Measurements from ENCODE around the gene ADSS1. TPM values are rescaled to one million over a fixed set of nuclear protein-coding genes. Genes with fewer than 3 reads are reported as not detected.

Gene ADSS1
- total RNA-seq, 4 donors from 2014 or later = 4.4 to 11.3 (median 7.1) TPM; not detected in 1

DNA sequence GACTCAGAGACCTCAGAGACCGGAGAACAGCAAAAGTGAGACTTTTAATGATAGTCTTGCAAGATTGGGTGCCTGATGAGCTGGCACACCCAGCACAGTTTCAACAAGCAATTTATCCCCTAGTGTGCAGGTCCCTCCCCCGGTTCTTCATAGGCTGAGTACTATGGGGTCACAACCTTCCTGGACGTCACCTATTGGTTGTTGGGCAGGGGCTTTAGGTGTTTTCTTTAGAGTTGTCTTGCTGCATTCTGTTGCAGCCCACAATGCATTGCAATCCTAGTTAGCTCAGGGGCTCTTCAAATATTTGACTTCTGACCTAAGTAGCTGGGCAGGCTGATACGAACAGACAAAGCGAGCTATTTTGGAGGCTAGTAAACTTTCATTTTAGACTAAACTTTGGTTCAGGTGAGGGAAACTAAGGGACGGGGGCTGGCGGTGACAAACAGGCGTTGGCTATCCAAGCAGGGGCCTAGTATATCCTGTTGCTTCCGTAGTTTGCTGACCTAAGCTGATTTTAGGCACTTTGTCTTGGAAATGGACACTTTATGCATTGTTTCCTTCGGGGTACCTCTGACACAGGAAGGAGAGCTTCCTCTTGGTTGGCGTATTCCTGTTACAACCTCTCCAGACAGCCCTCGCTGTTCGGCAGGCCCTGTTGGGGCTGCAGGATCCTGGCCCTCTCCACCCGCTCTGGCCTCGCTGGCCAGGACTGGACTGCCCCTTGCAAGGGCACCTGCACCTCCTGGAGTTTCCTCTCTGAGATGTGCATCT lies 43.0 kb downstream of the ADSS1 start:
- no peak for DNase-seq
- no peak overlapping the region for H3K27ac ChIP-seq
- H3K36me3 ChIP-seq = peaks cover 0 to 4% (median 2%) of the 10 kb centered on the region in 4 donors
- in situ Hi-C loops (cut with MboI; ENCODE audit: low pct_ligation_motif_present in 1 of 4, low pct_unique_long_range_greater_than_20kb in 1 of 4, low sequenced_read_pairs in 3 of 4) = loop anchor here (5.0 to 10.0 kb wide), 2 partner anchors 55 to 58 kb away; no protein-coding TSS in a partner anchor
- peaks cover 0 to 10% (median 7%) of the 10 kb centered on the region in 4 donors for H3K4me1 ChIP-seq
- WGBS, 2 donors (ENCODE audit: low coverage in 1 of 2) = 92 to 93% methylated on average over 5 to 15 of the region's 15 CpGs
- H3K27me3 ChIP-seq = no peaks in the 10 kb centered on the region
- no peaks in the 10 kb centered on the region for H3K9me3 ChIP-seq
- TF ChIP-seq POLR2A (IDR thresholded peaks at IDR 0.05) (no peak), EP300 (IDR thresholded peaks at IDR 0.05; ENCODE audit: low read depth) (no peak), POLR2AphosphoS5 (IDR thresholded peaks at IDR 0.05) (no peak)
- TF ChIP-seq, protein P1, sequence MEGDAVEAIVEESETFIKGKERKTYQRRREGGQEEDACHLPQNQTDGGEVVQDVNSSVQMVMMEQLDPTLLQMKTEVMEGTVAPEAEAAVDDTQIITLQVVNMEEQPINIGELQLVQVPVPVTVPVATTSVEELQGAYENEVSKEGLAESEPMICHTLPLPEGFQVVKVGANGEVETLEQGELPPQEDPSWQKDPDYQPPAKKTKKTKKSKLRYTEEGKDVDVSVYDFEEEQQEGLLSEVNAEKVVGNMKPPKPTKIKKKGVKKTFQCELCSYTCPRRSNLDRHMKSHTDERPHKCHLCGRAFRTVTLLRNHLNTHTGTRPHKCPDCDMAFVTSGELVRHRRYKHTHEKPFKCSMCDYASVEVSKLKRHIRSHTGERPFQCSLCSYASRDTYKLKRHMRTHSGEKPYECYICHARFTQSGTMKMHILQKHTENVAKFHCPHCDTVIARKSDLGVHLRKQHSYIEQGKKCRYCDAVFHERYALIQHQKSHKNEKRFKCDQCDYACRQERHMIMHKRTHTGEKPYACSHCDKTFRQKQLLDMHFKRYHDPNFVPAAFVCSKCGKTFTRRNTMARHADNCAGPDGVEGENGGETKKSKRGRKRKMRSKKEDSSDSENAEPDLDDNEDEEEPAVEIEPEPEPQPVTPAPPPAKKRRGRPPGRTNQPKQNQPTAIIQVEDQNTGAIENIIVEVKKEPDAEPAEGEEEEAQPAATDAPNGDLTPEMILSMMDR (IDR thresholded peaks at IDR 0.05) = no peak
- intact Hi-C loops (cut with DNase I; ENCODE audit: low total_unique reads) = loop anchor here (5.0 kb wide), 1 partner anchor 60 kb away; no protein-coding TSS in a partner anchor
- H3K4me3 ChIP-seq = no peak overlapping the region

DNA sequence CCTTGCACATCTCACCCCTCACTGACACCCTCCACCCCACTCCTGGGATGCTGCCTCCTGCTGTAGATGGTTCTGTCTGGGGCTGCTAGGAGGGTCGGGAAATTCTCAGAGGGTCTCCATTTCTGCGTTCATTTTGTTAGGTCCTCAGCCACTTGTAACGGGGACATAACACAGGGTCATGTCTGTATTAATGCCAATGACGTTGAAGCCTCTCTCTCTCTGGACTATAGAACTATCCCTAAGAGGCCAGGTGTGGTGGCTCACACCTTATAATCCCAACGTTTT lies 43.5 kb downstream of the ADSS1 start:
- no peaks in the 10 kb centered on the region for H3K9me3 ChIP-seq
- H3K4me3 ChIP-seq = no peak overlapping the region
- H3K36me3 ChIP-seq = peaks cover 0 to 9% (median 4%) of the 10 kb centered on the region in 4 donors
- no peak overlapping the region for H3K27ac ChIP-seq
- WGBS, 2 donors (ENCODE audit: low coverage in 1 of 2) = 80% methylated on average over 5 of the region's 5 CpGs; no CpG with 5 or more reads in 1 of the 2 donors
- peaks cover 0 to 10% (median 7%) of the 10 kb centered on the region in 4 donors for H3K4me1 ChIP-seq
- intact Hi-C loops (cut with DNase I; ENCODE audit: low total_unique reads) (loop anchor here (5.0 kb wide), 1 partner anchor 60 kb away; no protein-coding TSS in a partner anchor), in situ Hi-C loops (cut with MboI; ENCODE audit: low pct_ligation_motif_present in 1 of 4, low pct_unique_long_range_greater_than_20kb in 1 of 4, low sequenced_read_pairs in 3 of 4) (loop anchor here (5.0 to 10.0 kb wide), 2 partner anchors 55 to 57 kb away; no protein-coding TSS in a partner anchor)
- no peak for DNase-seq
- H3K27me3 ChIP-seq = no peaks in the 10 kb centered on the region
- no peak for TF ChIP-seq POLR2AphosphoS5 (IDR thresholded peaks at IDR 0.05)
- TF ChIP-seq, protein P1 (IDR thresholded peaks at IDR 0.05) = no peak
- TF ChIP-seq POLR2A (IDR thresholded peaks at IDR 0.05) = no peak
- no peak for TF ChIP-seq EP300 (IDR thresholded peaks at IDR 0.05; ENCODE audit: low read depth)

DNA sequence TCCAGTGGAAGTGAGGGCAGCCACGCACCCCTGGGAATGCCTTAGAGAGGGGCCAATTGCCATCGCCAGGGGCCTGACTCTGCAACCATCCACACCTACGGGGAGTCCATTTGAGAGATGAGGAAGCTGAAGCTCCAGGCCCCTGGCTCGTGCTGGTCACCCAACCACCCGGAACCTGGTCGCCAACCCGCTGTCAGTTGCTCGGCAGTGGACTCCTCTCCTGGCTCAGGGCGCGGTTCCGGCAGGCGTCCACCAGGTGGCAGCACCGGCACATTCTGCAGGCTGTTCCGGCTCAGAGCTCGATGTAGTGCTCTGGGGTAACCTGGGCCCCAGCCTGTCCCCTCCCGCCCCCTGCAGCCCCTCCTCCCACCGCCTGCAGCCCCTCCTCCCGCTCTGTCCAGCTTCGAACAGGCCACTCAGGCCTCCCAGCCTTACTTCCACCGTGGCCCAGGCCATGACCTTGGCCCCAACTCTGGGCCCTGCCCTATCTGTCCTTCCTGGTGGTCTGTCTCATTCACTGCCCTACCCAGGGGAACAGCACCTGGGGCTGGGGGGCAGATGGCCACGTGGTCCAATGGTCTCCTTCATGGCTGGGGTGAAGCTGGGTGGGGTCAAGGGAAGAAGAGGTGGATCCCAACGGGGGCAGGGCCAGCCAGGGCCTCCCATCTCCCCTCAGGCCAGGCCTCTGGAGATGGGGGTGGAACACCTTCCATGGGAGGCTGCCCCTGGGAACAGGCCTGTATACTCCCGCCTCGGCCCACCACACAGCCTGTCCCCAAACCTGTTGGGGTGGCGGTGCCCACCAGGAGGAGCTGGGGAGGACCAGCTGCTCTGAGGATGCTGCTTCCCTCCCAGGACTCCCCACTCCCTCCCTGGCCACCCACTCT lies 44.7 kb downstream of the ADSS1 start:
- intact Hi-C loops (cut with DNase I; ENCODE audit: low total_unique reads) = loop anchor here (5.0 kb wide), 1 partner anchor 59 kb away; no protein-coding TSS in a partner anchor
- no peaks in the 10 kb centered on the region for H3K27me3 ChIP-seq
- peaks cover 0 to 14% (median 4%) of the 10 kb centered on the region in 4 donors for H3K36me3 ChIP-seq
- 16% methylated on average over 17 of the region's 25 CpGs; no CpG with 5 or more reads in 1 of the 2 donors for WGBS, 2 donors (ENCODE audit: low coverage in 1 of 2)
- H3K27ac ChIP-seq = peak overlapping the region in 3 of 4 donors; percentile 18 to 36 (median 19)
- peak; percentile 93 for DNase-seq
- H3K4me1 ChIP-seq = peaks cover 0 to 10% (median 7%) of the 10 kb centered on the region in 4 donors
- no peak for TF ChIP-seq EP300 (IDR thresholded peaks at IDR 0.05; ENCODE audit: low read depth)
- TF ChIP-seq, protein P1 (IDR thresholded peaks at IDR 0.05) = peak; percentile 83 to 97 (median 90)
- H3K9me3 ChIP-seq = no peaks in the 10 kb centered on the region
- H3K4me3 ChIP-seq = no peak overlapping the region
- in situ Hi-C loops (cut with MboI; ENCODE audit: low pct_ligation_motif_present in 1 of 4, low pct_unique_long_range_greater_than_20kb in 1 of 4, low sequenced_read_pairs in 3 of 4) = loop anchor here (5.0 to 10.0 kb wide), 2 partner anchors 54 to 56 kb away; no protein-coding TSS in a partner anchor

Data from transverse colon (tissue), 4 donors.